GM23338 (cell line): ENCODE measurements around the gene MMRN2. TPM values are rescaled to one million over a fixed set of nuclear protein-coding genes. Genes with fewer than 3 reads are reported as not detected.
"Not testable (repeated sequence)": the region's sequence is repeated elsewhere in the genome, so short reads cannot be mapped to it uniquely, and the experiment has no call there.

Experiments
- ATAC-seq: fragments of 200-7000 bp; cut with Tn5 transposase; 3 replicates; pipeline ENCODE4 v1.9.1; 2020
- DNase-seq: peaks from one replicate; pipeline ENCODE4 v3.0.0-alpha.2; 2015; ENCODE audit warnings: low spot score
- H2AFZ ChIP-seq: fragments of 200-600 bp; sonication (generic); 2 replicates; pipeline ENCODE4 v1.8.0; 2016; ENCODE audit warnings: antibody characterized with exemption, mild to moderate bottlenecking, moderate library complexity
- H3F3A ChIP-seq: fragments of 200-600 bp; sonication (generic); replicated peaks from 2 replicates; pipeline ENCODE4 v1.8.0; 2017; ENCODE audit warnings: antibody characterized with exemption, mixed run types, low read depth
- H3K27ac ChIP-seq: fragments of 200-600 bp; sonication (generic); 2 replicates; pipeline ENCODE4 v1.6.1; 2016; ENCODE audit warnings: low read depth
- H3K27me3 ChIP-seq: fragments of 200-600 bp; sonication (generic); 2 replicates; pipeline ENCODE4 v1.8.0; 2016; ENCODE audit warnings: mild to moderate bottlenecking, mixed run types, moderate library complexity; ENCODE audit not compliant: insufficient read depth
- H3K36me3 ChIP-seq: fragments of 200-600 bp; sonication (generic); 2 replicates; pipeline ENCODE4 v1.8.0; 2016; ENCODE audit warnings: mild to moderate bottlenecking; ENCODE audit not compliant: insufficient read depth
- H3K4me1 ChIP-seq: fragments of 200-600 bp; sonication (generic); 2 replicates; pipeline ENCODE4 v1.8.0; 2016; ENCODE audit warnings: mild to moderate bottlenecking, moderate library complexity; ENCODE audit not compliant: insufficient read depth
- H3K4me2 ChIP-seq: fragments of 200-600 bp; sonication (generic); 2 replicates; pipeline ENCODE4 v1.7.1; 2017; ENCODE audit warnings: mixed run types
- H3K4me3 ChIP-seq: fragments of 200-600 bp; sonication (generic); 2 replicates; pipeline ENCODE4 v1.6.1; 2016; ENCODE audit warnings: mixed run types
- H3K79me2 ChIP-seq: fragments of 200-600 bp; sonication (generic); replicated peaks from 2 replicates; pipeline ENCODE4 v1.8.0; 2017; ENCODE audit warnings: mild to moderate bottlenecking; ENCODE audit not compliant: insufficient read depth
- H3K9me2 ChIP-seq: fragments of 200-600 bp; sonication (generic); 2 replicates; pipeline ENCODE4 v1.8.0; 2017; ENCODE audit not compliant: insufficient read depth
- H4K20me1 ChIP-seq: fragments of 200-600 bp; sonication (generic); replicated peaks from 2 replicates; pipeline ENCODE4 v1.8.0; 2017; ENCODE audit warnings: mild to moderate bottlenecking; ENCODE audit not compliant: insufficient read depth
- H3K27ac Mint-ChIP-seq: 2 replicates; pipeline ENCODE4 v1.8.0; 2020; ENCODE audit warnings: inconsistent platforms, mild to moderate bottlenecking, moderate library complexity, mixed read lengths
- H3K27me3 Mint-ChIP-seq: 3 replicates; pipeline ENCODE4 v1.8.0; 2022; ENCODE audit warnings: low read depth, mild to moderate bottlenecking, moderate library complexity, mixed read lengths, inconsistent platforms; ENCODE audit not compliant: insufficient read depth, poor library complexity
- H3K36me3 Mint-ChIP-seq: 3 replicates; pipeline ENCODE4 v1.8.0; 2021; ENCODE audit warnings: low read depth, mild to moderate bottlenecking, inconsistent platforms, moderate library complexity, mixed read lengths
- H3K4me1 Mint-ChIP-seq: 3 replicates; pipeline ENCODE4 v1.8.0; 2020; ENCODE audit warnings: mild to moderate bottlenecking, inconsistent platforms, mixed read lengths
- H3K4me3 Mint-ChIP-seq: 3 replicates; pipeline ENCODE4 v1.8.0; 2021; ENCODE audit warnings: moderate library complexity, mild to moderate bottlenecking, inconsistent platforms, mixed read lengths
- H3K9me3 Mint-ChIP-seq: 3 replicates; pipeline ENCODE4 v1.8.0; 2020; ENCODE audit warnings: moderate library complexity, mild to moderate bottlenecking, inconsistent platforms, mixed read lengths
- ETS1 ChIP-seq: IDR thresholded peaks from 2 replicates; pipeline ENCODE4 v1.6.1; 2016; ENCODE audit warnings: antibody characterized with exemption
- EZH2 ChIP-seq: fragments of 200-600 bp; sonication (generic); IDR thresholded peaks from one replicate; pipeline ENCODE4 v1.8.0; 2017; ENCODE audit warnings: antibody characterized with exemption, mild to moderate bottlenecking, low read depth; ENCODE audit not compliant: unreplicated experiment
- EZH2phosphoT487 ChIP-seq: fragments of 200-600 bp; sonication (generic); IDR thresholded peaks from one replicate; pipeline ENCODE4 v1.8.1; 2018; ENCODE audit warnings: antibody characterized with exemption; ENCODE audit not compliant: unreplicated experiment
- NANOG ChIP-seq: IDR thresholded peaks from 2 replicates; pipeline ENCODE4 v1.6.1; 2016; ENCODE audit warnings: antibody characterized with exemption, borderline replicate concordance
- POLR2AphosphoS5 ChIP-seq: IDR thresholded peaks from 2 replicates; pipeline ENCODE4 v1.6.1; 2016; ENCODE audit warnings: antibody characterized with exemption, low read depth
- REST ChIP-seq: IDR thresholded peaks from one replicate; pipeline ENCODE4 v1.6.1; 2018; ENCODE audit warnings: antibody characterized with exemption; ENCODE audit not compliant: unreplicated experiment
- STAT1 ChIP-seq: IDR thresholded peaks from one replicate; pipeline ENCODE4 v1.6.1; 2016; ENCODE audit warnings: antibody characterized with exemption; ENCODE audit not compliant: unreplicated experiment
- ZNF114 ChIP-seq: fragments of 250-450 bp; sonication (Bioruptor Pico); IDR thresholded peaks from 2 replicates; pipeline ENCODE4 v1.5.0; 2020; ENCODE audit warnings: mild to moderate bottlenecking, moderate library complexity
- ZNF331 ChIP-seq: fragments of 250-450 bp; sonication (Bioruptor Pico); IDR thresholded peaks from 2 replicates; pipeline ENCODE4 v1.5.0; 2020; ENCODE audit warnings: low read depth, mild to moderate bottlenecking, moderate library complexity
- ZNF462 ChIP-seq: fragments of 250-450 bp; sonication (Bioruptor Pico); IDR thresholded peaks from 2 replicates; pipeline ENCODE4 v1.5.0; 2020; ENCODE audit warnings: mild to moderate bottlenecking, moderate library complexity
- polyA plus RNA-seq: library from polyadenylated mRNA; unstranded; fragments of >200 nt; fragmentation: Nextera tagmentation; extraction: Ambion mirVana; gene quantifications from 2 replicates; pipeline ENCODE4 v1.2.1, GENCODE V29; 2016
- total RNA-seq: library from RNA; depleted of rRNA; stranded (reverse); fragments of >200 nt; shearing (Covaris generic); gene quantifications from 2 replicates; pipeline ENCODE4 v1.2.3, GENCODE V29; 2014

Gene MMRN2
- total and polyA plus RNA-seq, 2 experiments from 2014 or later, result 0.32 to 2.4 TPM

- Histone ChIP-seq H3K4me1 (peaks cover 46% of the 10 kb centered on the region), H3K36me3 (peaks cover 14% of the 10 kb centered on the region; the same call in 1 of the 2 replicates), H3F3A (peaks cover 15% of the 10 kb centered on the region)
- H3K4me3 ChIP-seq, H3K4me3 Mint-ChIP-seq, H4K20me1 ChIP-seq, DNase-seq, H2AFZ ChIP-seq, H3K27ac Mint-ChIP-seq, H3K4me2 ChIP-seq, H3K79me2 ChIP-seq, H3K27me3 ChIP-seq, H3K27ac ChIP-seq, ATAC-seq, H3K9me2 ChIP-seq: not testable (repeated sequence)
- H3K9me3 Mint-ChIP-seq, result peaks cover 38% of the 10 kb centered on the region
- H3K36me3 Mint-ChIP-seq, result peaks cover 44% of the 10 kb centered on the region
- peaks cover 23% of the 10 kb centered on the region for H3K27me3 Mint-ChIP-seq
- peaks cover 48% of the 10 kb centered on the region for H3K4me1 Mint-ChIP-seq
Observed at GRCh38 chr10:86952697-86953096, 4.7 kb downstream of the MMRN2 start.

GRCh38 chr10:86952106-86952505, 5.3 kb downstream of the MMRN2 start:
- Histone ChIP-seq H3K36me3 (peaks cover 14% of the 10 kb centered on the region; the same call in 1 of the 2 replicates), H3K27me3 (no peaks in the 10 kb centered on the region), H3K27ac (no peak overlapping the region), H2AFZ (no peak overlapping the region), H3K4me1 (peaks cover 41% of the 10 kb centered on the region), H3K9me2 (no peaks in the 10 kb centered on the region), H3K4me2 (no peak overlapping the region), H3K4me3 (no peak overlapping the region), H3K79me2 (no peaks in the 10 kb centered on the region), H4K20me1 (no peaks in the 10 kb centered on the region), H3F3A (peaks cover 15% of the 10 kb centered on the region)
- H3K9me3 Mint-ChIP-seq, result peaks cover 39% of the 10 kb centered on the region
- no peak for DNase-seq
- H3K36me3 Mint-ChIP-seq, result peaks cover 44% of the 10 kb centered on the region
- ATAC-seq, result no peak
- H3K27me3 Mint-ChIP-seq, result peaks cover 21% of the 10 kb centered on the region
- H3K4me1 Mint-ChIP-seq, result peaks cover 44% of the 10 kb centered on the region
- no peak overlapping the region for H3K27ac Mint-ChIP-seq
- H3K4me3 Mint-ChIP-seq, result no peak overlapping the region
- TF ChIP-seq EZH2 (no peak), REST (no peak), ZNF462 (CRISPR knock-in tag) (no peak), NANOG (no peak), POLR2AphosphoS5 (no peak), EZH2phosphoT487 (no peak), ZNF331 (CRISPR knock-in tag) (no peak), STAT1 (no peak), ETS1 (no peak), ZNF114 (CRISPR knock-in tag) (no peak)
